Peyer's patch (tissue), 4 donors: ENCODE results near the gene ZNF202. TPM values are rescaled to one million over a fixed set of nuclear protein-coding genes. Genes with fewer than 3 reads are reported as not detected.
A peak's percentile ranks its signal among the peaks of the same experiment; 100 is the strongest.

ENCODE experiments used
- DNase-seq, 3 donors: peaks; one replicate each; pipeline ENCODE4 v3.0.0-alpha.2; 2017 to 2019
- H3K27ac ChIP-seq, 4 donors: fragments of 200-600 bp; sonication (generic); one replicate each; pipeline ENCODE4 v1.5.1; 2016 to 2019
- H3K27me3 ChIP-seq, 2 donors: fragments of 200-600 bp; sonication (generic); one replicate each; pipeline ENCODE4 v1.5.1; 2019
- H3K36me3 ChIP-seq, 3 donors: fragments of 200-600 bp; sonication (generic); one replicate each; pipeline ENCODE4 v1.5.1; 2016 to 2019
- H3K4me1 ChIP-seq, 4 donors: fragments of 200-600 bp; sonication (generic); one replicate each; pipeline ENCODE4 v1.5.1; 2016 to 2019
- H3K4me3 ChIP-seq, 4 donors: fragments of 200-600 bp; sonication (generic); 1 replicate in 3 of 4; 2 replicates in 1 of 4; pipeline ENCODE4 v1.5.1; 2016 to 2019; ENCODE audit warnings: mild to moderate bottlenecking in 1 of 4
- H3K9me3 ChIP-seq, 4 donors: fragments of 200-600 bp; sonication (generic); one replicate each; pipeline ENCODE4 v1.5.1; 2016 to 2019; ENCODE audit warnings: mild to moderate bottlenecking in 1 of 4
- POLR2A ChIP-seq, 2 donors: fragments of 450-650 bp; IDR thresholded peaks; one replicate each; pipeline ENCODE4 v1.5.1; 2017; ENCODE audit warnings: antibody characterized with exemption in 2 of 2, mild to moderate bottlenecking in 2 of 2, moderate library complexity in 2 of 2
- total RNA-seq, 4 donors: library from RNA; depleted of rRNA; stranded (reverse); fragments of >200 nt; gene quantifications; one replicate each; pipeline ENCODE4 v1.1.0, GENCODE V29; 2016
- TF ChIP-seq, protein P1 (sequence below), 6 experiments: fragments of 450-650 bp in 4 of 6; fragments of 200-600 bp in 2 of 6; sonication (generic) in 1 of 6; IDR thresholded peaks; one replicate each; pipeline ENCODE4 v1.5.1; 2017 to 2019; ENCODE audit warnings: antibody characterized with exemption in 6 of 6, mild to moderate bottlenecking in 3 of 6, moderate library complexity in 1 of 6

Gene ZNF202
- total RNA-seq, 4 donors from 2014 or later, result 6.7 to 22.3 (median 8.2) TPM

DNA sequence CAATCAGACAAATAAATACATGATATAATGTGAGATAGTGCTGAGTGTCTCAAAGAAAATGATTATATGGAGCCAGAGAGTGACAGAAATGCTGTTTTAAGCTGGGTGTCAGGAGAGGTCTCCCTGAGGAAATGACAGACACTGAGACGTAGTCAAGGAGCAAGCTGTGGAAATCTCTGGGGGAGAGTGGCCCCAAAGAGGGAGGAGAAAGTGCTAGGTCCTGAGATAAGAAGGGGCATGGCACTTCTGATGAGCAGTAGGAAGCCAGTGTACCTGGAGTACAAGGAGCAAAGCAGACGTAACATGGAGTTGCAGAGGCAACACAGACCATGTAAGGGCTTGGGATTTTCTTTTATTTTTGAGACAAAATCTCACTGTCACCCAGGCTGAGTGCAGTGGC lies 38.8 kb downstream of the ZNF202 start:
- TF ChIP-seq POLR2A (IDR thresholded peaks at IDR 0.05), result no peak
- TF ChIP-seq, protein P1, sequence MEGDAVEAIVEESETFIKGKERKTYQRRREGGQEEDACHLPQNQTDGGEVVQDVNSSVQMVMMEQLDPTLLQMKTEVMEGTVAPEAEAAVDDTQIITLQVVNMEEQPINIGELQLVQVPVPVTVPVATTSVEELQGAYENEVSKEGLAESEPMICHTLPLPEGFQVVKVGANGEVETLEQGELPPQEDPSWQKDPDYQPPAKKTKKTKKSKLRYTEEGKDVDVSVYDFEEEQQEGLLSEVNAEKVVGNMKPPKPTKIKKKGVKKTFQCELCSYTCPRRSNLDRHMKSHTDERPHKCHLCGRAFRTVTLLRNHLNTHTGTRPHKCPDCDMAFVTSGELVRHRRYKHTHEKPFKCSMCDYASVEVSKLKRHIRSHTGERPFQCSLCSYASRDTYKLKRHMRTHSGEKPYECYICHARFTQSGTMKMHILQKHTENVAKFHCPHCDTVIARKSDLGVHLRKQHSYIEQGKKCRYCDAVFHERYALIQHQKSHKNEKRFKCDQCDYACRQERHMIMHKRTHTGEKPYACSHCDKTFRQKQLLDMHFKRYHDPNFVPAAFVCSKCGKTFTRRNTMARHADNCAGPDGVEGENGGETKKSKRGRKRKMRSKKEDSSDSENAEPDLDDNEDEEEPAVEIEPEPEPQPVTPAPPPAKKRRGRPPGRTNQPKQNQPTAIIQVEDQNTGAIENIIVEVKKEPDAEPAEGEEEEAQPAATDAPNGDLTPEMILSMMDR (IDR thresholded peaks at IDR 0.05), result no peak
- no peaks in the 10 kb centered on the region for H3K27me3 ChIP-seq
- no peak overlapping the region for H3K4me3 ChIP-seq
- no peak for DNase-seq
- no peaks in the 10 kb centered on the region for H3K36me3 ChIP-seq
- H3K9me3 ChIP-seq, result no peaks in the 10 kb centered on the region
- H3K4me1 ChIP-seq, result no peaks in the 10 kb centered on the region
- H3K27ac ChIP-seq, result no peak overlapping the region

DNA sequence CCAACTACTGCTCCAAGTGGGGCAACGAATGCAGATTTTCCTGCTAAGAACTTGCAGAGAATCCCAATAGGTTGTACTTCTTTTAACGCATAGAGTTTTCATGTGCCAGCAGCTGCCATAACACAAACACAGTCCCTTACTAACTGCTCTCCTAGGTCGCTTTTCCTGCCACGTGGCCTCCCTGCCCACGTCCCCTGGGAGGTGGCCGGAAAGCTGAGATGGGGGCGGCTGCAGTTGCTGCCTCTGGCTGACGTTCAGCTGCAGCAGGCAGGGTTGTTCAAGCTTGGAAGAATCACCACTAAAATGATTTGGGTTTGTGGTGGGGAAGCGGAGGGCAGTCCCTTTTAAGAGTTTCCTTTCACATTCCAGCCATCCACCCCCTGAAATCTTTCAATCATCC lies 39.3 kb downstream of the ZNF202 start:
- no peak for DNase-seq
- Histone ChIP-seq H3K27me3 (no peaks in the 10 kb centered on the region), H3K4me1 (no peaks in the 10 kb centered on the region), H3K36me3 (no peaks in the 10 kb centered on the region), H3K4me3 (no peak overlapping the region), H3K9me3 (no peaks in the 10 kb centered on the region), H3K27ac (no peak overlapping the region)
- no peak for TF ChIP-seq POLR2A (IDR thresholded peaks at IDR 0.05)
- TF ChIP-seq, protein P1 (IDR thresholded peaks at IDR 0.05), result no peak

DNA sequence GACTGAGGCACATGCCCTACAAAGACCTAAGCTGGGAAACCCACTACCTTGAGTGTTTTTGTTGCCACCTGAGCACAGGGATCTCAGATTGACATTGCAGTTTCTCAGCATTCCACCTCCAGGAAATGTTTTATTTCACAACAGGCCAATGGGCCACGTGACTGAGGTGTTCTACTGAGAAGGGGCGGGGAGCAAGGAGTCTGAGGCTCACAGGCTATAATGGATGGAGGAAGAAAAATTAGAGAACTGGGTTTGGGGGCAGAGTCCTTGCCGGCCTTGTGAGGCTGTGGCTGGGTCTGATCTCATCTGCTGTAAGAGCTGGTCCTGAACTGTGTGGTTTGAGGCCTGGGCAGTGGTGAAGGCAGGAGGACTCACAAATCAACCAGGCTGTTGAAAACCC lies 40.7 kb downstream of the ZNF202 start:
- no peak overlapping the region for H3K27ac ChIP-seq

DNA sequence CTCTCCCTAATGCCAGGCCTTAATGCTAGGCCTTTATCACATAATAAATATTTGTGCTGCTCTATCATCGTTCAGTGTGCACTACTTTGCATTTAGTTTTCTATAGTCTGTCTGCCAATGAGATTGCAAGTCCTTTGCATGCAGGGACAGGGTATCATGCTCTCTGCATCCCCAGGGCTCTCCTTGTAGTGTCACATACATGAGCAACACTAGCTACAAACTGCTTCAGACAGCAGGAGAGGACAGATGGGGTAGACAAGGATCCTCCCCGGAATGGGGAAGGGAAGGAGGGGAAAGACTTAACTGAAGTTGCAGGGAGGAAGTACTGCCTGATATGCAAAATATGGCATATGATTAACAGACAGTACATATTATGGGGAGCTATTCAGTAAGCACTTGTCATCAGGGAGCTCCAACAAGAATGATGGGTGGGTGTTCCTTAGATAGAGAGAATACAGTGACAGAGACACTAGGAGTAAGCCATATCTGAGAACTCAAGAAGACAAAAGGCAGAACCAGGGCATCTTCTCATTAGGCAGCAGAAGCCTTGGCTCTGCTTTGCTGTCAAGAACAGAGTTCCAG lies 42.8 kb downstream of the ZNF202 start:
- no peaks in the 10 kb centered on the region for H3K27me3 ChIP-seq
- H3K36me3 ChIP-seq, result no peaks in the 10 kb centered on the region
- no peaks in the 10 kb centered on the region for H3K9me3 ChIP-seq
- no peak overlapping the region for H3K27ac ChIP-seq
- no peak overlapping the region for H3K4me3 ChIP-seq
- no peak for TF ChIP-seq POLR2A (IDR thresholded peaks at IDR 0.05)
- TF ChIP-seq, protein P1 (IDR thresholded peaks at IDR 0.05), result no peak
- no peak for DNase-seq
- H3K4me1 ChIP-seq, result no peaks in the 10 kb centered on the region

More for the DNA sequence above, 40.7 kb downstream of the ZNF202 start:
- DNase-seq, result peak in 1 of 3 donors; percentile 57
- no peaks in the 10 kb centered on the region for H3K27me3 ChIP-seq
- no peaks in the 10 kb centered on the region for H3K4me1 ChIP-seq
- H3K9me3 ChIP-seq, result no peaks in the 10 kb centered on the region
- no peak for TF ChIP-seq POLR2A (IDR thresholded peaks at IDR 0.05)
- TF ChIP-seq, protein P1 (IDR thresholded peaks at IDR 0.05), result no peak
- H3K4me3 ChIP-seq, result no peak overlapping the region
- no peaks in the 10 kb centered on the region for H3K36me3 ChIP-seq

DNA sequence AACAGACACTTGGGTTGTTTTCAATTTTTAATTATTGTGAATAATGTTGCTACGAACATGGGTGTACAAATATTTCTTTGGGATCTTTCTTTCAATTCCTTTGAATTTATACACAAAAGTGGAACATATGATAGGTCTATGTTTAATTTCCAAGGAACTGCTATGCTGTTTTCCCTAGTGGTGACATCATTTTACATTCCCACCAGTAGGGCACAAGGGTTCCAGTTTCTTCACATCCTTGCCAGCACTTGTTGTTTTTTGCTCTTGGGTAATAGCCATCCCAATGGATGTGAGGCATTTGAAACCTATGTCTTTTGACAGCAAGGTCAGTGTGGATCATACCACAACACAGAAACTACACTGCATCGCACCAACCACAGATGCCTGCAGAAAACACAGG lies 45.3 kb downstream of the ZNF202 start:
- Histone ChIP-seq H3K36me3 (no peaks in the 10 kb centered on the region), H3K27ac (no peak overlapping the region), H3K4me1 (no peaks in the 10 kb centered on the region), H3K4me3 (no peak overlapping the region), H3K27me3 (no peaks in the 10 kb centered on the region), H3K9me3 (no peaks in the 10 kb centered on the region)
- DNase-seq, result no peak
- TF ChIP-seq, protein P1 (IDR thresholded peaks at IDR 0.05), result no peak
- no peak for TF ChIP-seq POLR2A (IDR thresholded peaks at IDR 0.05)

DNA sequence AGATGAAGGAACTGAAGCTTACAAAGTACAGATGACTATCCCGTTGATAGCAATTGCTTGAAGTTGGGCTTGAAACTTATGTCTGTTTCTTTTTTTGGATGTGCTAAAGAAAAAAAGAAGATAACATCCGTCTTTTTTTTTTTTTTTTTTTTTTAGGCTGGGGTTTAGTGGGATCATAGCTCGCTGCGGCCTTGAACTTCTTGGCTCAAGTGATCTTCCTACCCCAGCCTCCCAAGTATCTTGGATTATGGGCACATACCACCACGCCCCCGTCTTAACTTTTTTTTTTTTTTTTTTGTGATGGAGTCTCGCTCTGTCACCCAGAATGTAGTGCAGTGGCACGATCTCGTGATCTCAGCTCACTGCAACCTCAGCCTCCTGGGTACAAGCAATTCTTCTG lies 46.2 kb downstream of the ZNF202 start:
- no peak overlapping the region for H3K4me3 ChIP-seq
- no peaks in the 10 kb centered on the region for H3K9me3 ChIP-seq
- no peak overlapping the region for H3K27ac ChIP-seq
- no peaks in the 10 kb centered on the region for H3K4me1 ChIP-seq
- no peaks in the 10 kb centered on the region for H3K36me3 ChIP-seq
- no peaks in the 10 kb centered on the region for H3K27me3 ChIP-seq
- no peak for DNase-seq
- TF ChIP-seq, protein P1 (IDR thresholded peaks at IDR 0.05), result no peak
- no peak for TF ChIP-seq POLR2A (IDR thresholded peaks at IDR 0.05)
